HEK293 (cell line): ENCODE measurements around the gene BACH2.

Source experiments
- HOXC10 ChIP-seq: sonication (generic); formaldehyde crosslinking; IDR thresholded peaks from 2 replicates; pipeline ENCODE4 v1.8.1; 2023; ENCODE audit warnings: mild to moderate bottlenecking, missing genetic modification reagents
- INSM2 ChIP-seq: fragments of 450-650 bp; formaldehyde crosslinking; IDR thresholded peaks from 2 replicates; pipeline ENCODE4 v1.5.1; 2016; ENCODE audit warnings: missing biosample characterization, missing genetic modification characterization
- MZF1 ChIP-seq: fragments of 450-650 bp; formaldehyde crosslinking; IDR thresholded peaks from 2 replicates; pipeline ENCODE4 v1.5.1; 2017; ENCODE audit warnings: missing biosample characterization, missing genetic modification characterization, borderline replicate concordance
- PATZ1 ChIP-seq: fragments of 450-650 bp; formaldehyde crosslinking; IDR thresholded peaks from 2 replicates; pipeline ENCODE4 v1.5.1; 2016; ENCODE audit warnings: missing biosample characterization, missing genetic modification characterization
- PBX3 ChIP-seq: sonication (generic); formaldehyde crosslinking; IDR thresholded peaks from 2 replicates; pipeline ENCODE4 v1.8.1; 2022; ENCODE audit warnings: mild to moderate bottlenecking, moderate library complexity, missing genetic modification reagents
- ZBTB8A ChIP-seq: fragments of 450-650 bp; formaldehyde crosslinking; IDR thresholded peaks from 2 replicates; pipeline ENCODE4 v1.5.1; 2016; ENCODE audit warnings: missing biosample characterization, missing genetic modification characterization
- ZNF184 ChIP-seq: fragments of 450-650 bp; IDR thresholded peaks from 2 replicates; pipeline ENCODE4 v1.5.1; 2018; ENCODE audit warnings: missing biosample characterization, mild to moderate bottlenecking, missing genetic modification characterization
- ZNF518A ChIP-seq: fragments of 450-650 bp; formaldehyde crosslinking; conservative IDR thresholded peaks from 2 replicates; pipeline ENCODE4 v1.5.1; 2016; ENCODE audit warnings: low read depth, missing biosample characterization, missing genetic modification characterization
- ZNF529 ChIP-seq: fragments of 450-650 bp; formaldehyde crosslinking; IDR thresholded peaks from 2 replicates; pipeline ENCODE4 v1.5.1; 2017; ENCODE audit warnings: missing genetic modification characterization, missing biosample characterization; ENCODE audit not compliant: insufficient replicate concordance
- TF ChIP-seq, protein P1 (sequence below): fragments of 450-650 bp; formaldehyde crosslinking; IDR thresholded peaks from 2 replicates; pipeline ENCODE4 v1.5.1; 2016; ENCODE audit warnings: missing biosample characterization, missing genetic modification characterization
- TF ChIP-seq, protein P2 (sequence below): fragments of 450-650 bp; formaldehyde crosslinking; IDR thresholded peaks from 2 replicates; pipeline ENCODE4 v1.5.1; 2016; ENCODE audit warnings: missing biosample characterization, missing genetic modification characterization
- TF ChIP-seq, protein P3 (sequence below): fragments of 450-650 bp; formaldehyde crosslinking; IDR thresholded peaks from 2 replicates; pipeline ENCODE4 v1.5.1; 2016; ENCODE audit warnings: missing biosample characterization, missing genetic modification characterization

- TF ChIP-seq PBX3 (CRISPR knock-in tag) = no peak
- TF ChIP-seq, protein P1, sequence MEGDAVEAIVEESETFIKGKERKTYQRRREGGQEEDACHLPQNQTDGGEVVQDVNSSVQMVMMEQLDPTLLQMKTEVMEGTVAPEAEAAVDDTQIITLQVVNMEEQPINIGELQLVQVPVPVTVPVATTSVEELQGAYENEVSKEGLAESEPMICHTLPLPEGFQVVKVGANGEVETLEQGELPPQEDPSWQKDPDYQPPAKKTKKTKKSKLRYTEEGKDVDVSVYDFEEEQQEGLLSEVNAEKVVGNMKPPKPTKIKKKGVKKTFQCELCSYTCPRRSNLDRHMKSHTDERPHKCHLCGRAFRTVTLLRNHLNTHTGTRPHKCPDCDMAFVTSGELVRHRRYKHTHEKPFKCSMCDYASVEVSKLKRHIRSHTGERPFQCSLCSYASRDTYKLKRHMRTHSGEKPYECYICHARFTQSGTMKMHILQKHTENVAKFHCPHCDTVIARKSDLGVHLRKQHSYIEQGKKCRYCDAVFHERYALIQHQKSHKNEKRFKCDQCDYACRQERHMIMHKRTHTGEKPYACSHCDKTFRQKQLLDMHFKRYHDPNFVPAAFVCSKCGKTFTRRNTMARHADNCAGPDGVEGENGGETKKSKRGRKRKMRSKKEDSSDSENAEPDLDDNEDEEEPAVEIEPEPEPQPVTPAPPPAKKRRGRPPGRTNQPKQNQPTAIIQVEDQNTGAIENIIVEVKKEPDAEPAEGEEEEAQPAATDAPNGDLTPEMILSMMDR = no peak
- no peak for TF ChIP-seq ZBTB8A (tag by site-specific recombination)
- no peak for TF ChIP-seq INSM2 (tag by site-specific recombination)
- TF ChIP-seq, protein P2, sequence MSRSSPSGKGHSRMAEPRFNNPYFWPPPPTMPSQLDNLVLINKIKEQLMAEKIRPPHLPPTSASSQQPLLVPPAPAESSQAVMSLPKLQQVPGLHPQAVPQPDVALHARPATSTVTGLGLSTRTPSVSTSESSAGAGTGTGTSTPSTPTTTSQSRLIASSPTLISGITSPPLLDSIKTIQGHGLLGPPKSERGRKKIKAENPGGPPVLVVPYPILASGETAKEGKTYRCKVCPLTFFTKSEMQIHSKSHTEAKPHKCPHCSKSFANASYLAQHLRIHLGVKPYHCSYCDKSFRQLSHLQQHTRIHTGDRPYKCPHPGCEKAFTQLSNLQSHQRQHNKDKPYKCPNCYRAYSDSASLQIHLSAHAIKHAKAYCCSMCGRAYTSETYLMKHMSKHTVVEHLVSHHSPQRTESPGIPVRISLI (tag by site-specific recombination) = no peak
- TF ChIP-seq ZNF518A (tag by site-specific recombination) = no peak
- TF ChIP-seq MZF1 = no peak
- no peak for TF ChIP-seq HOXC10 (CRISPR knock-in tag)
- no peak for TF ChIP-seq ZNF184 (tag by site-specific recombination)
- TF ChIP-seq ZNF529 (tag by site-specific recombination) = no peak
- TF ChIP-seq, protein P3, sequence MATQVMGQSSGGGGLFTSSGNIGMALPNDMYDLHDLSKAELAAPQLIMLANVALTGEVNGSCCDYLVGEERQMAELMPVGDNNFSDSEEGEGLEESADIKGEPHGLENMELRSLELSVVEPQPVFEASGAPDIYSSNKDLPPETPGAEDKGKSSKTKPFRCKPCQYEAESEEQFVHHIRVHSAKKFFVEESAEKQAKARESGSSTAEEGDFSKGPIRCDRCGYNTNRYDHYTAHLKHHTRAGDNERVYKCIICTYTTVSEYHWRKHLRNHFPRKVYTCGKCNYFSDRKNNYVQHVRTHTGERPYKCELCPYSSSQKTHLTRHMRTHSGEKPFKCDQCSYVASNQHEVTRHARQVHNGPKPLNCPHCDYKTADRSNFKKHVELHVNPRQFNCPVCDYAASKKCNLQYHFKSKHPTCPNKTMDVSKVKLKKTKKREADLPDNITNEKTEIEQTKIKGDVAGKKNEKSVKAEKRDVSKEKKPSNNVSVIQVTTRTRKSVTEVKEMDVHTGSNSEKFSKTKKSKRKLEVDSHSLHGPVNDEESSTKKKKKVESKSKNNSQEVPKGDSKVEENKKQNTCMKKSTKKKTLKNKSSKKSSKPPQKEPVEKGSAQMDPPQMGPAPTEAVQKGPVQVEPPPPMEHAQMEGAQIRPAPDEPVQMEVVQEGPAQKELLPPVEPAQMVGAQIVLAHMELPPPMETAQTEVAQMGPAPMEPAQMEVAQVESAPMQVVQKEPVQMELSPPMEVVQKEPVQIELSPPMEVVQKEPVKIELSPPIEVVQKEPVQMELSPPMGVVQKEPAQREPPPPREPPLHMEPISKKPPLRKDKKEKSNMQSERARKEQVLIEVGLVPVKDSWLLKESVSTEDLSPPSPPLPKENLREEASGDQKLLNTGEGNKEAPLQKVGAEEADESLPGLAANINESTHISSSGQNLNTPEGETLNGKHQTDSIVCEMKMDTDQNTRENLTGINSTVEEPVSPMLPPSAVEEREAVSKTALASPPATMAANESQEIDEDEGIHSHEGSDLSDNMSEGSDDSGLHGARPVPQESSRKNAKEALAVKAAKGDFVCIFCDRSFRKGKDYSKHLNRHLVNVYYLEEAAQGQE (tag by site-specific recombination) = no peak
- TF ChIP-seq PATZ1 (tag by site-specific recombination) = no peak
Observed at GRCh38 chr6:89932245-89932802, 364.3 kb downstream of the BACH2 start.
